NOMO-1 treated with dmso at 0.1 percent for 144 hours (cell line): ENCODE results near the gene PLCH1.

Experiments
- DNase-seq: peaks from one replicate; lab custom pipeline; 2025; ENCODE audit not compliant: unreplicated experiment; lab: John Stamatoyannopoulos, UW

Gene PLCH1

DNA sequence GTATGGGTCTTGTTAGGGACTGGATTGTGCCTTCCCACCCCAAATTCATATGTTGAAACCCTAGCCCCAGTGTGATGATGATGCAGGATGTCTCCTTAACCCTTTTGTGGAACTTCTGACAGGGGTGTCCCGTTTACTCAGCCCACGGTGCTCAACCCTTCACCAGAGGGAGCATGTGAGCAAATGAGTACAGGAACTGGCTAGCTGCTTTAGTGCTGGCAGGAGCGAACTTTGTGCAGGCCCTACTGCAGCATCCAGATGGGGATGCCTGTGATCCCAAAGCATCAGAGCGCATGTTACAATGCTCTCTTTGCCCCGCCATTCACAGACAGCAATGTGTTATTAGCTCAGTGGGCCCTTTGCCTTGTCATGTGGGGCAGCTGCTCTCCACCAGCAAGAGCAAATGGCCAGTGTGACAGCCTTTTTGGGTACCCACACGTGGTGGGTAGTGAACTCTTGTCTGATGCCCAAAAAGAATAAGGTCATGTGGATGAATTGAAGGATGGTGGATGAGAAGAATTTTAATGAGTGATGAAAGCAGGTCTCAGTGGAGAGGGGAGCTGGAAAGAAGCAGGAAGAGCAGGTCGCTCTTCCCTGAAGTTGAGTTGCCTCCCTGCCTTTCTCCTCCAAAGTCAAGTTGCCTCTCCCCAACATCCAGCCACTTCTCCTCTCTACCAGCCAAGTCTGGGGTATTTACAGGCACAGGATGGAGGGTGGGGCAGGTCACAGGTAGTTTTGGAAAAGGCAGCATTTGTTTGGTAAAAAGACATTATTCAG lies 388.1 kb downstream of the PLCH1 start:
- DNase-seq = no peak

DNA sequence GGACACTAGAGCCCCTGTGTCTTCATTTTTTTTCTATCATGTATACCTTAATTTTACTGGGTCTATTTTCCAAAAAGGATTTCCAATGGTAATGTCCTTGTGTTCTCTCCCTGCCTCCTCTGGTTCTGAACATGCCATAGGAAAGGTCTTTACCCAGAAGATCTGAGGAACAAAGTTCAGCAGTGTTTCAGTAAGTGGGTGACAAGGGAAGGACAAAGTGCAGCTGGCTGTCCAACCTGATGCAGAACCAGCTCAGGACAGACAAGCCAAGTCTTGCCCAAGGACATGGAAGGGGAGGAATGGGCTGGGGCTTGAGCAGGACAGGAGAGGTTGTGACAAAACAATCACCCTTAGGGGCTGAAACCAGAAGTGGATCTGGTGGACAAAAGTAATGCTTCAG lies 390.2 kb downstream of the PLCH1 start:
- DNase-seq = no peak

DNA sequence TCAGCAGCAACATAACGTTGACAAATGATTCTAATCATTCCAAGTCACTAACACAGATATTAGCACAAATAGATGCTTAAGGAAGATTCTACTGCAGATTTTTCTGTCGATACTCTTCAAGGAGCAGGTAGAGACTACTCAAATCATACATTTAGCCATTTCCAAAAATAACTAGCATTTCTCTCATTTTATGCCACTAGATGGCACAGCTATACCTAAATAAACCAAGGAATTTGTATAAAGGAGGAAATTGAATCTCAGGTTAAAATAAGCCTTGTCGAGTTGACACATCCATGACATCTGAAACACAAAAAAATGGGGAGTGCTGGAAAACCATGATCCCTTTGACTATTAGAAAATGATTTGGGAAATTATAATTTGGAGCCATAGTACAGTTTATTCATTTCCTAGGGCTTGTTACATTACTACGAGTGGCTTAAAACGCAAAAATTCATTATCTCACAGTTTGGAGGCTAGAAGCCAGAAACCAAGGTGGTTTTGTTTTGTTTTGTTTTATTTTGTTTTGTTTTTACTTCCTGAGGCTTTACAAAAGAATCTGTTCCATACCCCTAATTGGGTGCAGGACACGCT lies 391.9 kb downstream of the PLCH1 start:
- no peak for DNase-seq

DNA sequence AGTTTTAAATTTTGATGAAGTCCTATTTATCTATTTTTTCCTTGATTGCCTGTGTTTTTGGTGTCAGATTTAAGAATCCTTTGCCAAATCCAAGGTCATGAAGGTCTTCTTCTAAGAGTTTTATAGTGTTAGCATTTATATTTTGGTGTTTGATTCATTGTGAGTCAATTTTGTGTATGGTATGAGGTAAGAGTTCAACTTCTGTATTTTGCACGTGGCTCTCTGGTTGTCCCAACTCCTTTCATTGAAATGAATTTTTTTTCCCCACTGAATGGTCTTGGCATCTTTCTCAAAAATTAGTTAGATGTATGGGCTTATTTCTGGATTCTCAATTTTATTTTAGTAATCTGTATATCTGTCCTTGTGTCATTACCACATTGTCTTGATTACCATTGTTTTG lies 394.3 kb downstream of the PLCH1 start:
- DNase-seq = no peak

DNA sequence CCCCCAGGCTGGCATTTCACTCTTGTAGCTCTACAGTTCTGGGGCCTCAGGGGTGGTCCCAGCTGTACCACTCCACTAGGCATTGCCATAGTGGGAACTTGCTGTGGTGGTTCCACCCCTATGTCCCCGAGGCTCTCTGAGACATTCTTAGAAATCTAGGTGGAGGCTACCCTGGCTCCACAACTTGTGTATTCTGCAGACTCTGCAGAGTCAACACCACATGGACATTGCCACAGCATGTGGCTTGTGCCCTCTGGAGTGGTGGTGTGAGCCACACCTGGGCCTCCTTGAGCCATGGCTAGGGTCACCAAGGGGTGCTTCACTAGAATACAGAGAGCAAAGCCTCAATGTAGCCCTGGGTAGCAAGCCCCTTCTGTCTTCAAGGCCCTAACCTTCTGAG lies 397.0 kb downstream of the PLCH1 start:
- DNase-seq = no peak

DNA sequence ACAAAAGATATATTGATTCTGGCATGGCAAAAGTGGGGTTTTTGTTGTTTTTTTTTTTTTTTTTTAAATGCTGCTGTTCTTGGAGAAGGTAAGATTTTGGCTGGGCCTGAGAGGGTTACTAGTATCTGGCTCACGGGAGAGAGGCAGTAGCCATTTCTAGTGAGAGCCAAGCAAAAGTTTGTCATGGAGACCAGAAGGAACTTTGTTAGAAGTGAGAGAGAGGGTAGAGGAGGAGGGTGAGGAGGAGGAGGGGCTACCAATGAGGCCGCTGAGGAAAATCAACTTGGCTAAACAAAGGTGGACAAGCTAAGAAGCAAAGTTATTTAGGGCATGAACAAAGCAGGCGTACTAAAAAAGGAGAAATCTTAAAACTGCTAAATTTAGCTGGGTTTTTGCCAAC lies 402.5 kb downstream of the PLCH1 start:
- no peak for DNase-seq

DNA sequence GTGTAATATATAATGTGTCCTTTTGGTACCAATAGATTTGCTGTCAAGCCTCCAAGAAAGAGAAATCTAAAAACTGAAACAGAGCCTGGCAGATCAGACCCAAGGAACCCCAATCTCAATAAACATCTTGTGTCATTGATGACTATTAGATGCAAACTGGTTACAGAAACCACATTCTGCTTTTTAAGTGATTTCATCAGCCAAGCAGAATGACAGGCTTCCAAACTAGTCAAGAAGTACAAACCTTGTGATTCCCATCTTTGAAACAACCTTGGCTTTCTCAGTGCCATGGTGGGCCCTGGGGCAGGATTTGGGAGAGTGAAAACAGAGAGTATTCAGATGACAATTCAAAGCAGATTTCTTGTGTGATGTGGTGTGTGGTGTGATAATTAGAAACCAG lies 405.8 kb downstream of the PLCH1 start:
- DNase-seq = no peak

DNA sequence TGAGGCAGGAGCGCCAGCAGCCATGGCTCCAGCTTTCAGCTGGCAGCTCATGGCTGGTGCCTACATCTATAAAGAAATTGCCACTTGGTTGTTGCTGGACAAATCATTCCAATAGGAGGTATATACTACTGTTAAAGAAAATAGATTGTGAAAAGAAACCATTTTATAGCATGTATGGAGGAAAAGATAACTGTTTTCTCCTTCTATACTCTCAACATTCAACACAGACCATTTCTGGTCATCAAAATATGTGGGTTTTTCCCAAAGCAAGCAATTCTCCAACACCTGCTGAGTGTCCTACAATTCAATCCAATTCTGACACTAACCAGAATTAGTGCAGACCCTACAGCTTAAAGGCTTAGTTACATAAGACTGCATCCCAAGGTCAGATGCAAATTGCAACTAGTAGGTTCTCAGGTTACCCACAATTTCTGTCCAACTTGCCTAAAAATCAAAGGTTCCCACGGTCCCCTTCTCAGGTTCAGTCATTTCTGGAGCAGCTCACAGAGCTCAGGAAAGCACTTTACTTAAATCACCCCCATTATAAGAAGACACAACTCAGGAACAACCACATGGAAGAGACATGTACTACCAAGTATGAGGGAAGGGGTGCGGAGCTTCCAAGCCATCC lies 409.0 kb downstream of the PLCH1 start:
- DNase-seq = no peak

DNA sequence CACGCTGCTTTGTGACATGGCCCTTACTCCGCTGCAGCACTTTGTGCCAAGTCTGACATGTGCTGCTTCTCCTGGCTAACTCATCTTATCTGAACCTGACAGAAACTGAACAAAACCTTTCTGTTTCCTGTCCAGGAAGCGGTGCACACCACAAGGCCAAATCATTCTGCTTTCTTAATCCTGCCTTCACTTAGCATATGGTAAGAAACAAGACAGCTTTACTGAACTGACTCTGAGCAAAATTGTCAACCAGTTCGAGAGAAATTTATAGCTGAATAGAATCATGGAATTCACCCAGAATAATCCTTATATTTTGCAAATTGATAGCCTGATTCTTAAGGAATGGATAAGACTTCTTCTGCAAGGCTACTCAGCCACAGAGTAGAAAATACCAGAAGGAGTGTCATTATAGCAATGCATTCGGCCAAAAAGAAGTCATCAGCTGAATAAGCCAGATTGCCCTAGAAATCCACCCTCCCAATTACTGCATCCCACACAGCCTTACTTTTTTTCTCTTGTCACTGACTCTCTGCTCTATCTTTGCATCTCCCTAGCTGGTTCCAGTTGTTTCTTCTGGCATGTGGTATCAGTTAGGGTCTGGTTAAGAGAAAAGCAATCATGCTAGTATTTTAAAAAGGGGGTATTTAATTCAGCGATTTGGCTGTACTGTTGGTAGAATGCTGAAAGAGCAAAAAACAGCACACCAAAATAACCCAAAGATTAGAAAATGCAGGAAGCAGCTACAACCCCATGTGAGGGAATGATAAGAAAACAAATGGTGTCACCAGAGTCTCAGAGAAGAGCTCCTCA lies 409.8 kb downstream of the PLCH1 start:
- no peak for DNase-seq

DNA sequence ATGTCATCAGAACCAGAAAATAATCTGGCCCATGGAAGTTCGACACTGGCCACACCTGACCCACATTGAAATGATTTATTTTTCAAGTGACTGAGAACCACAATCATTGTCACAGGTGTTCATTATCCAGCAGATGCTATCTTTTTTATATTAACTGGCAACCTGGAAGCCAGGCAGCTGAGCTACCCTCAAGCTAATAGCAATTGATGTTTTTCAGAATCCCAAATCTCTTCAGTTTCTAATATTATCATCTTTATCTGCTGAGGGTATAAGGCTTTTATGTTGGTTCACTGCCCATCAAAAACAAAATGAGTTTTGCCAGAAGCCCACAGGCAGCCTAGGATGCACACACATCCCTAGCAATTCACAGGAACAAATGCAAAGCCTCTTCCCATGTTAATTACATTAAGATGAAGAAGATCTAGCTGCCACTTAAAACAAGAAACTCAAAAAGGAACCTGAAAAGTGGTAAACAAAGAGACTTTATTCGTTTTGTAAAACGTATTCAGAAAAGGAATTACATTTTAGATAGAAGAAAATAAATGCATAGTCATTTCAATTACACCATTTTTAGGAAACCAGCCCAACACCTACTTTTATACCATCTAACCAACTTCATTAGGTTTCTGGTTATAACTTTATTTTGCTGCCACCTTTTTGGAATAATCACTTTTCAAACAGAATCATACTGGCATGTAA lies 410.5 kb downstream of the PLCH1 start:
- DNase-seq = no peak

DNA sequence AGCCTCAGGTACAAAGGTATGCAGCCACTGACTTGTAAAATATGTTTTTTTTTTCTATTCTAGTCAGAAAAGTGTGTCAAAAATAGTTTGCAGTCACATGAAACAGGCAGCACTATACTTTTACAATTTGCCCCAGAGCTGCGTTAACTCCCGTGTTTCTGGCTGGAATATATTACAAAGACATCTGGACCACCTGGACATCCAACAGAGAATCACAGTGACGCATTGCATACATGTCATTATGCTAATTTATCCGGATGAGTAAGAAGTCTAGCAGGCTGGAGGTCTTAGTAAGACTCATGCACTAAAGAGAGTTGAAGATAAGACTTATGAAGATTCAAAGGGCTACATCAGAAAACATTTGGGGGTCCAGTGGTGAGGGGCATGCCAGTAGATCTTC lies 412.2 kb downstream of the PLCH1 start:
- DNase-seq = no peak

DNA sequence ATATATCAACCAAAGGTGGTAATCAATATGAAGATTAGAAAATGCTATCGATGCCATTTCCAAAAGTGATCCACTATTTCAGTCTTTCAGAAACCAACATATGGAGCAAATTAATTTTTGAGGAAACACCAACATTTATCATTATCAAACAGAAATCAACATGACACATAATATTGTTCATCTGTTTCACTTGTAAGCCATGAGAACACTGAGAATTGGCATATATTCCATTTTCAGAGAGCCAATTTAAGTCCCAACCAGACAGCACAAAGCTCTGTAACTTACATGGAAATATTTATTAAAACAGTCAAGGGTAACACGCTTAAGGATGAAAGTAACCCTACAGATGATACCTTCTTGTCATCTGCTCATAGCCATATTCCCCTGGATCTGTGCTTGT lies 413.8 kb downstream of the PLCH1 start:
- no peak for DNase-seq

DNA sequence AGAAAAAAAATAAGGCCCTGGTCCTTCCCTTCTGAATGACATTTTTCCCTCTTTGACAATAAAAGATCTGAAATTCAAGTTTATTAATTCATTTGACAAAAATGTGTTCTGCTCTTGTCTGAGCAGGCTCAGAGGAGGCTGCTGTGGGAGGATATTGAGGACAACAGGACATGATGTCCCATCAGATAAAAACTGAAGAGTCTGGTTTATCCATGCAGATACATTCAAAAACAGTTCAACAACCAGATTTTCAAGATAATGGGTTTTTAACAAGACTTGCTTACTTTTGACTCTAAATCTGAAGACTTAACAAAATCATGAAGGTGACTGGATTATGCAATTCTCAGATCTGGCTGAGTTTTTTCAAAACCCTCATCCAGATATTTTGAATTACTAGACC lies 414.5 kb downstream of the PLCH1 start:
- no peak for DNase-seq

DNA sequence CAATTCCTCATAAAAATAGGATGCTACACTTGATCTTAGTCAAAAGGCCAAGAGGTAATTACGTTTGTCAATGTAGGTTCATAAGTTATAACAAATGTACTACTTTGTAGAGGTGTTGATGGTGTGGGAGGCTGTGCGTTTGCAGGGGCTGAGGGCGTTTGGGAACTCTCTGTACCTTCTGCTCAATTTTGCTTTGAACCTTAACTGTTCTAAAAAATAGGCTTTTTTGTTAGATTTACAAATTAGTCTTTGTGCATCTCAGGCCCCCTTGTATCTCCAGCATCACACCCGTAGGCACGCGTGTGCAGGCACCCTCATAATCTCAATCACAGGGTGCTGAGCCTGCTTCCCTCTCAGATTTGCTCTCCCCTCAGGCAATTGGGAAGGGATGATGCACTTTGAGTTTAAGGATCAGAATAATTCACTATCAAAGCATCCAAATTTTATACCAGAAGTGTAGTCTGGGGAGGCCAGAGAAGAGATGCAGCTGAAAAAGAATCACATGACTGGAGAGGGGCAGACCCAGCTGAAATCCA lies 415.3 kb downstream of the PLCH1 start:
- no peak for DNase-seq

DNA sequence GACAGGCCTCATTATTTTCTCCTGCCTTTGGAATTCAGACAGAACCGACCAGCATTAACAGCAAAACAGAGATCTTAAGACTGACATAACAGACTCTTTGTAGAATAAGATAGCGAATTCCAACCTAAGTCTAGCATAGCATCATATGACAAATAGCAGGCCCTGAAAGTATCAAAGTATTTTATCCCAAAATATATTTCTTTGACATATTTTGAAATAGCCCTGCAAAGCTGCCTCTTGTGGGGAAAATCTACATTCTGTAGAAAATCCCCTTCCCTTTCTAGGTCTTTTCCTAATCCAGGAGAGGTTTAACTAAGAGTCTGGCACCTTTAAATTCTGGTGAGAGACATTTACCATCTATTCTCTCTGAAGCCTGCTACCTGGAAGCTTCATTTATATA lies 417.0 kb downstream of the PLCH1 start:
- no peak for DNase-seq

DNA sequence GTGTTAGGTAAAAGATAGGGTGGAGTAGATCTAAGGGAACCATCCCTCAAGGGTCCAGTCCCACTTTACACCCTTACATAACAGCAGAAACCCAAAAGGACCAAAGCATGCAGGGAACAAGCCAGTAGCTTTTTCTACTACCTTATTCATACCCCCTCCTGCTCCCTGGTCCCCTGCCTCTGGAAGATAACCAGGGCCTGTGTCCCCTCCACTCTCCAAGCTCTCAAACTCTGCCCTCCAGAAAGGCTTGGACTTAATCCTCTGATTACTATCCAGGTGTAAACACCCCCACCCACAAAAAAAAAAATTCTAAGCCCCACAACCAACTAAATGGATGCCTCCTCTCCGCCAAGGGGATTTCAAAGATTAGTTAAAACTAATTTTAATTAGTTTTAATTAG lies 417.4 kb downstream of the PLCH1 start:
- DNase-seq = no peak

DNA sequence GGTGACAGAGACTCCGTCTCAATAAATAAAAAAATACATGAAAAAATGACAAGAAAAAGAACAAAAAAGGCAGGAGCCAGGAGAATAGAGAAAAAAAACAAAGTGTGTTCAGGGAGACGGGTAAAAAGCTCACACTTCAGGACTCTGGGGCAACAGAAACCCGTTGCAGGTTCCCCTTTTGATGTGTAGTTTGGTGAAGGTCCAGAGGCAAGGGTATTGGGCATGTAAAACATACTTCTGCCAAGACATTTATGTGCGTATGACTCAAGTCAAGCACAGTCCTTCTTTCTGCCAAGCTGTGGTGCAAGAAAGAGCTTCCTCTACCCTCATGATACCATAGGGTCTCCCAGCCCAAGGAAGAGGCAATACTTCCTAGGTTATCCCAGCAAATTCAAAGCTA lies 418.0 kb downstream of the PLCH1 start:
- peak; percentile 70 for DNase-seq

DNA sequence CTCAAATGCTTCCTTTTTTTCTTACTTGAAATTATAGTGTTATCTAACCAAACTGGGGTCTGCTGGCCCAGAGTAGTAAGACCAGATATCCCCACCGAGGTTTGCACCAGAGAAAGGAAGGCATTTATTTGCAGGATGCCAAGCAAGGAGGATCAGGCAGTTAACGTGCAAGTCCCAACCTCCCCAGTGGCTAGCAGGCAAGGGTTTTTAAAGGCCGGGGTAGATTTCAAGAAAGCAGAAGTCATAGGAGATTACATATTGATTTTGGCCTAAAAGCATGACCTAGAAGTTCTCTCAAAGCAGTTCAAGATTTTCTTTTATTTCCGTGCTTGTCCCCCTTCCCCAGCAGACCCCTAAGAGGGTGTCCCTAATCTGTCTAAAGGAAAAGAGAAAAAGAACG lies 418.6 kb downstream of the PLCH1 start:
- DNase-seq = peak; percentile 28
